Raji (cell line): Measurements from ENCODE around the gene SLC11A2.
A peak's percentile ranks its signal among the peaks of the same experiment; 100 is the strongest.

Source experiments
- POLR2A ChIP-seq: IDR thresholded peaks from 2 replicates; pipeline ENCODE4 v1.6.1; 2011; ENCODE audit warnings: low read depth, low read length, control low read depth; ENCODE audit not compliant: insufficient read depth

The SLC11A2 gene

DNA sequence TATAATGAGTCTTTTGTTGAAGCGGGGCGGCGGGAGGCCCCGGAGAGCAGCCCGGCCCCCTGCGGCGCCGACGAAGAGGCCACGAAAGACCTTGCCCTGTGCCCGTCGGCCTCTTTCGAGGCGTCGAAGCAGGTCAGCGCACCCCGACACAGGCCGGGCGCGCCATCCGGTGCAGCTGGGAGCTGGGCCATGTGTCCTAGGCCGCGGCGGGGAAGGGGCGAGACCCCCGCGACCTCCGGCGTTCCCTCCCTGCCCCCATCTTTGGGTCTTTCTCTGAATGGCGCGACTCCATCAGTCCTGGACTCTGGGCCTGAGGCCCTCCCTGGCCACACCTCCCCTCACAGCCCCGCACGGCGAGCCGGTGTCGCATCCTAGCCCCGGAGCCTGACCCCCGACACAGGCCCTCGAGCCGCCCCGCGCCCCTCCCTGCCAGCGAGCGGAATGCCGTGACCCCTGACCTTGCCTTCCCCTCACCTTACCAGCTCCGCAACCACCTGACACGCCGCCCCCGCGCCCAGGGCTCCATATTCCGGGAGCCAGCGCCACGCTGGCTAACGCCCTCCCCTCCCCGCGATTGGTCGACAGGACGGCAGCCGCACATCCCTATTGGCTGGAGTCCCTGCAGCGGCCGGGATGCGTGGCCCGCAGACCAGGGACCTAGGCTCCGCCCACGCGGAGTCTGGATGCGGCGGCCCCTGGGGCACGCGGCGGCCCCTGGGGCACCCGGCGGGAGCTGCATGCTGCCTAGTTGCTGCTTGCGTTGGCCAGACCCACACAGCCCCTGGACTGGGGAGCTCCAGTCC lies at the start of gene SLC11A2:
Gene SLC11A2 (minus strand): TSS at position 549 of the 803 bp plus-strand sequence. CDS start 15,656 bp downstream, outside the sequence.
- TF ChIP-seq POLR2A = peak; percentile 88

DNA sequence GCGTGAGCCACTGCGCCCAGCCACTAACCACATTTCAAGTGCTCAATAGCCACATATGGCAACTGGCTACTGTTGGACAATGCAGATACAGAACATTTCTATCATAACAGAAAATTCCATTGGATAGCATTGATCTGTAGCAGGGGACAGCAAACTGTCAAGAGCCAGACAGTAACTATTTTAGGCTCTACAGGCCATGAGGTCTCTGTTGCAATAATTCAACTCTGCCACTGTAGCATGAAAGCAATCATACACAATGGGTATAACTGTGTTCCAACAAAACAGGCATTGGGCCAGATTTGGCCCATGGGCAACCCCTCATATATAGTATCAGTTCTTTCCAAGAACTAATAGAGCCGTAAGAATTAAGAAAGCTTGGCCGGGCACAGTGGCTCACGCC lies 49.2 kb upstream of the SLC11A2 start:
- no peak for TF ChIP-seq POLR2A

DNA sequence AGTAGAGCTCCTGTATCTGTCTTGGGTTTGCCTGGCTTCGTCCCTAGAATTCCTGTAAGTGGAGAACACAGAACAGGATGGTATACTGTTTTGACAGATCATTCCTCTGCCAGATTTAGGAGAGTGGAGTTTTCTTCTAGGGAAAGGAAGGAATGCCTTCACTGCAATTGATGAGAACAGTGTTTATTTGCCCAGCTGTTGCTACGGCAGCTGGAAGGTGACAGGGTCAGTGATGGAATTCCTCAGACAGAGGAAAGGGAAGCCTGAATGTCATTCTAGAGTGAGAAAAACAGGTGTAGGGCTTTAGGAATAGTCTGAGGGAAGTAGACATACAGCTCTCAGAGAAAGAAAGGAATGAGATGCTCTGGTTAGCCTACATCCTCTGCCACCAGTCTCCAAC lies 45.5 kb upstream of the SLC11A2 start:
- no peak for TF ChIP-seq POLR2A

DNA sequence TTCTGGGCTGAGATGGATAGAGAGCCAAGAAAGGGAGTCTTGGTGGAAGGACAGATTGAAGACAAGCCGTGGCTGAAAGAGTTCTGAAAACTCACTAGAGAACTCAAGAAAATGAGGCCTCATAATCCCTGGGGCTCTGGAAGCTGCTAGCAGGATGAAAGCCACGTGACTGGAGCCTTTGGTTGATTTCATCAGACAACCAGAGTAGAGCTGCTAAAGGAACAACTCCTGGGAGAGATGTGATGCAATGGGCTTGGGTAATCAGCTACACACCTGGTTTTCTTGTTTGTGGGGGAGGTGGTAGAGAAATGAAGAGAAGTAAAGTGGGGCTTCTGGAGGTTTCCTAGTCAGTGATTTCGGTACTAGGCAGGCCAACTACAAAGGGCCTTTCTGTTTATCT lies 43.8 kb upstream of the SLC11A2 start:
- no peak for TF ChIP-seq POLR2A

DNA sequence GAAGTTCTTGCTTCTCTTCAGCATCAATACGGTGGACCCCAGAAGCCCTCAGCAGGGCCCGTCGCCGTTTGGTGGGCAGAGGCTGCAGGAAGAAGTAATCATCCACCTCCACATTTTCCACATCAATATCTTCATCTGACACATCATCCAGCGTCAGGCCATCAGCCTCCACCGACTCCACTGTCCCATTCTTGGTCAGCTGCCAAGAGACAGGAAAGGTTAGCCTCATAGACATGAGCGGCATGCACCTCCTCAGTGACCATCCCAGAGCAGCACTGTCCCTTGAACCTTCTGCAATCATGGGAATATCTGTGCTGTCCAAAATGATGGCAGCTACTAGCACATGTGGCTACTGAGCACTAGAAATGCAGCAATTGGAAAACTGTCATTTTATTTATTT lies 41.6 kb upstream of the SLC11A2 start:
- no peak for TF ChIP-seq POLR2A

DNA sequence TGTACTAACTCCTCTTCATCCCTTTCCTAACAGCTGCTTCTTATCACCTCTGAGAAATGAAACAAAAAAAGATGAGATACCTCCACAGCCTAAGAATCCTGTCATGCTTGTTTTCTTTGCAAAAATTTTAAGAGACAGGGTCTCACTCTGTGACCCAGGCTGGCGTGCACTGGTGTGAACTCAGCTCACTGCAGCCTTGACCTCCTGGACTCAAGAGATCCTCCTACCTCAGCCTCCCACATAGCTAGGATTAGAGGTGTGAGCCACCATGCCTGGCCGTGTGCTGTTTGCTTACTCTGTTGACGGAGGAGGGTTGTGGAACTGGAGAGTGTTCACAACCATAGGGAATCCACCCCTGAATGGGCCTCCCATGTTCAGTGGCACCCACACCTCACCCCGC lies 41.0 kb upstream of the SLC11A2 start:
- TF ChIP-seq POLR2A = no peak

DNA sequence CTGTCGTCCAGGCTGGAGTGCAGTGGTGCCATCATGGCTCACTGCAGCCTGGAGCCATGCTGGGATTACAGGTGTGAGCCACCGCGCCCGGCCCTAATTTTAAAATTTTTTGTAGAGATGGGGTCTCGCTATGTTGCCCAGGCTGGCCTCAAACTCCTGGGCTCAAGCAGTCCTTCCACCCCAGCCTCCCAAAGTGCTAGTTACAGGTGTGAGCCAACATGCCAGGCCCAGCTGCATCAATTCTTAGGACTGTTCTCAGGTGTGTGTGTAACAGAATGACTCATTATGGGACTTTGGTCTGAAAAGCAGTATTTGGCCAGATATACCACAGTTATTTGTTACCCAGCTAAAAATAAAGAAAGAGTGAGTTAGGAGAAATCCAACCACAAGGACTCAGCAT lies 39.3 kb upstream of the SLC11A2 start:
- no peak for TF ChIP-seq POLR2A

DNA sequence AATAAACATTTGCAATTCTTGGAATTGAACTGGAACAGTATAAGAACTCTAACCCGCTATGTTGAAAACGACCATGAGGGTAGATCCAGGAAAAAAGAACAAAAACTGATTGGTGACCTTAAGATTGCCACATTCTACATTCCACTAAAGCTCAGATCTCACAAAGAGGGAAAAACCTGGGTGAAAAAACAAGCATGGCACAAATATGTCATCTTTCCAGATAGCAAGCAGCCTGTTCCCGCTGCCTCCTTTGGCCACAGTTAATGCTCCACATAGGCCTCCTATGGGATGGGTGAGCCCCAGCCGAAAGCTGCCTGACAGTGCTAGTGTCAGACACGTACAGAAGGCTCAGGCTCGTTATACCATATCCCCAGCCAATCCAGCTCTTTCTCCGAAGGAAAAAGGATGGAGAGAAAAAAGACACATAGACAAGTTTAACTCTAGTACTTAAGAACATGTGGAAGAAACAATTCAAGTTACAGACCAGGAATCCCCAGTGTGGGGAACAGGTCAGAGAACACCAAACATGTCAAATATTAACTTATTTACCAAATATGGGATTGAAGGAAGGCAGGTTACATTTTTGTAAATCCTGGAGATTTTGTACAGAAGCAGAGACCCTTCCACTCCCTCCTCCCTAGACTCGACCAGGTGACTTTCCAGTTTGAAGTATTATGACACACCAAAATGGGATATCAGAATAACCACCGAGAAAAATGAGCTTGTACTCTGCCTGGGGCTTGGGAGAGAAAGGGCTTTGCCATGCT lies 36.6 kb upstream of the SLC11A2 start:
- TF ChIP-seq POLR2A = no peak

DNA sequence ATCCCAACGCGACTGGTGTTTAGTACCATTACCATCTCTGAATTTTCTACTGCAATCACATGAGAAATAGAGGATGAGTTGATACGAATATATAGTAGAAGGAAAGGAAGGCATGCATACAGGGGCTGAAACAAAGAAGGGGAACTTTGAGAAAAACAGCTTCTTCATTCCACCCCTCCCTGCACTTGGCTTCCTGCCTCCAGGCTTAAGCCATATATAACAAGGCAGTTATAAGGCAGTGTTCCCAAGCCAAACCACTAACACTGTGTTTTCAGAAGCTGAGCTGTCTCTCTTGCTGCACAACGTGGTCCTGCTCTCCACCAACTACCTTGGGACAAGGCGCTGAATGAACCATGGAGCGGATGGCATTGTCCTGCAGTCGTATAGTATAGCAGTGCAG lies 32.9 kb upstream of the SLC11A2 start:
- no peak for TF ChIP-seq POLR2A

DNA sequence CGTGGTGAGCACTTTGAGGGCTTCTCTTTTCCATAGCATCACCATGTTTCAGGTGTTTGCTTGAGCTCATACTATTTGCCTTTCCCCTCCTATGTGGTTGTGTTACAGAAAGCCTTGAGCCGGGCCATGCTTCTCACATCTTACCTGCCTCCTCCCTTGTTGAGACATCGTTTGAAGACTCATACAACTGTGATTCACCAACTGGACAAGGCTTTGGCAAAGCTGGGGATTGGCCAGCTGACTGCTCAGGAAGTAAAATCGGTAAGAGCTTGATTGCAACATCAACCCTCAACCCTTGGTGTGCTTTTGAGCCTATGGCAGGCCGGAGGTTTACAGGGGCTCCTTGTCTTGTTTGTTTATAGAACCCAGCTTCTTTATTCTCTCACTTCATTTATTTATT lies 30.1 kb upstream of the SLC11A2 start:
- no peak for TF ChIP-seq POLR2A

DNA sequence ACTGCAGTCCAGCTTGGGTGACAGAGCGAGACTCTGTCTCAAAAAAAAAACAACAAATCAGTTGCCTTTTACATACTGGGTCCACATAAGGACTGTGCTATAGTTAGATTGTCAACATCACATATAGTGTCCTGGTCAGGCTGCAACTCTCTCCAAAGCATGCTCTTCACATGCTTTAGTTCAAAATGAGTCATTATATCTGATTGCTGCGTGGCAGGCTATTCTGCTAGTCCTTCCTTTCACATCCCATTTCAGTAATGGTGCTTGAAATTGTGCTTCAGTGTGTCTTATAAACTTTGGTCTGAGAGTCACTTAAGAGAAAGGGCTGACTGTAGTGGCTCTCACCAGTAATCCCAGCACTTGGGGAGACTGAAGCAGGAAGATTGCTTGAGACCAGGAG lies 28.9 kb upstream of the SLC11A2 start:
- no peak for TF ChIP-seq POLR2A

DNA sequence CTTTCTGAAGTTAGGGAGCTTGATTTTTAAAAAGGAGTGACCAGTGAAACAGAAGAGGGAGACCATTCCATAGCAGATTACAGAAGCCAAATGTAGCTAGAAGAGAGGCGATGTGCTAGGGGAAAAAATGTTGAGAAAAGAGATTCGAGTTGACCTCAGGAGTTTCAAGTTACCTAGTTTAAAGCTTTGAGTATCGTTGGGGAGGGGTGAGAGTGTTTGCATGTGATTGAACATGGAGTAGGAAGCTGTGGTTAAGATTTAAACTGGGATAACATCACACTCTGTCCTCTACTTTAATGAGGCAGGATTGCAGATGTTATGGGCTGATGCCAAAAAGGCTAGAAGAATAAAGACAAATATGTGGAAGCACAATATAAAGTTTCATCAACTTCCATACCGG lies 25.6 kb upstream of the SLC11A2 start:
- TF ChIP-seq POLR2A = no peak

DNA sequence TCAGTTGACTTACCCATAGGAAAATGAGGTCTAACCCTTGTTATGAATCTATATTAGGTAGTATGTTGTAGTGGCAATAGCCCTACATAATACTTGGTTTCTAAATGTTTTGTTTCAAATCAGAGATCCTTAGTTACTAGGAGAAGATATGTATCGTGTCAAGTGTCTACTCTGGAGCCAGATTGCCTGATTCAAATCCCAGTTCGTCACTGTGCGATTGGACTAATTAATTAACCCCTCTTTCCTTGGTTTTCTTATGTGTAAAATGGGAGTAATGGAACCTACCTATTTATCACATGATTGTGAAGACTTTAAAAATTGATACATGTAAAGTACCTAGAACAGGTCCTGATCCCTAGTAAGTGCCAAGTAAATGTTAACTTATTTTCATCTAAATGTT lies 23.3 kb upstream of the SLC11A2 start:
- no peak for TF ChIP-seq POLR2A

DNA sequence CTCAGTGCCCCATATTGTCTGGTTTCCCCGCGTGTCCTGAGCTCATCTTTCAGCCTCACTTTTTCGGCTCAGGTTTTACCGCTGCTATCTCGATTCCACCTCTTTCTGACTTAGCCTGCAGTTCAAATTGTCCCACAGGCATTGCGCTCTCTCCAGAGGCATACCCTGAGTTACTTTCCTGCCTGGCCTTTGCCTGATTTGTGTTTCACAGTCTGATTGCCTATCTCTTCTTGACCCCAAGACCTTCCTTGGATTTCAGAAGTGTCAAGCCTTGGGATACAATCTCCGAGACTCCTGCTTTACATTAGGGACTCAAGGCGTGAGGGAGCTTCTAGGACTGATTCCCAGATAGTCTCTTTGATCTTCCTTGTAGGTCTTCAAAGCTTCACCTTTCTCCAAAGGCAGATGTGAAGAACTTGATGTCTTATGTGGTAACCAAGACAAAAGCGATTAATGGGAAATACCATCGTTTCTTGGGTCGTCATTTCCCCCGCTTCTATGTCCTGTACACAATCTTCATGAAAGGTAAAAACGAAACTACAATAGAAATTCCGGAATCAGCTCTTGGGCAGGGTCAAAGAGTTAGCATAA lies 22.6 kb upstream of the SLC11A2 start:
- TF ChIP-seq POLR2A = no peak

DNA sequence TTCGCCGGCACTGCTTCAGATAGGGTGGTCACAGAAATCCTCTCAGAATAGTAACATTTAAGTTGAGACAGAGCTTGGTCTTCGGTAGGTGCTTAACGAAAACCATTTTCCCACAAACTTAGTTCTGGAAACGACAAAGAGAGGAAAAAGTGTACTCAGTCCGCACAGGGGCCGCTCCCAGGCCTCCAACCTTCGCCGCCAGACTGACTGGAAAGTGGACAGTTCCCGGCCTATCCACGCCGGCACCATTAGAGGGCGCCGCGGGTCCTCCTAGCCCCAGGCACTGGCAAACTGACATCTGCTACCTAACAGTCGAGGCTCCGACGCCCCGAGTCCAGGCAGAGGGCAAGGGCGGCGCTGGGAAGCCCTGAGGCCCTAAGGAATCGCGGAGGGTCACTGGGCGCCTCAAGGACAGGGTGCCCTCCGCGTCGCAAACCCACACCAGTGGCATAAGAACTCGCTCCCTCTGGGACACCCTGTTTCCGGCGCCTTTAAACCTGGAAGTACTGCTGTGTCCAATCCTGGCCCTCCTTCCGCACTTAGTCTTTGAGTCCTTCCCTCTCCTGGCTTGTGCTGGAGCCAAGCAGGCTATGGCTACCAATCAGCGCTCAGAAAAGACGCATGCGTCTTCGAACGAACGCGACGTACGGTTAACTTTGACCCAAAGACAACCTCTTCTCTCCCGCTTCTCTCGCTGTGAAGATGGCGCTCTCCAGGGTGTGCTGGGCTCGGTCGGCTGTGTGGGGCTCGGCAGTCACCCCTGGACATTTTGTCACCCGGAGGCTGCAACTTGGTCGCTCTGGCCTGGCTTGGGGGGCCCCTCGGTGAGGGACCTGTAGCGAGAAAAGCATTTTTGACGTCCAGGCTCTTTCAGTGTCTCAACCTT lies 21.7 kb upstream of the SLC11A2 start, which contains the start of gene LETMD1:
Gene LETMD1 (plus strand): TSS at position 673 of the 886 bp plus-strand sequence. CDS start 30 bp downstream, at position 703.
- TF ChIP-seq POLR2A = peak; percentile 83
